K562 (cell line): ENCODE data around the gene TNFRSF18. TPM values are rescaled to one million over a fixed set of nuclear protein-coding genes. Genes with fewer than 3 reads are reported as not detected.

Source experiments
- FUS ChIP-seq: fragments of 200-400 bp; formaldehyde crosslinking; optimal IDR thresholded peaks from 2 replicates; pipeline ENCODE3; 2017; ENCODE audit warnings: low read depth, low read length
- HNRNPL ChIP-seq: fragments of 200-400 bp; formaldehyde crosslinking; IDR thresholded peaks from 2 replicates; pipeline ENCODE4 v1.6.1; 2017; ENCODE audit warnings: low read depth, mild to moderate bottlenecking, low read length
- MLLT1 ChIP-seq, 2 experiments: fragments of 450-650 bp; IDR thresholded peaks; 2 replicates each; pipeline ENCODE4 v1.6.1; 2016
- MYBL2 ChIP-seq, 2 experiments: fragments of 450-650 bp in 1 of 2; sonication (generic) in 1 of 2; formaldehyde crosslinking in 1 of 2; IDR thresholded peaks; 2 replicates each; pipeline versions ENCODE4 v1.6.1 to v1.8.1; 2017 to 2022; ENCODE audit warnings: borderline replicate concordance in 1 of 2, inconsistent platforms in 1 of 2, low read depth in 1 of 2, mild to moderate bottlenecking in 1 of 2, missing genetic modification reagents in 1 of 2, moderate library complexity in 1 of 2
- POLR3A ChIP-seq: IDR thresholded peaks from 2 replicates; pipeline ENCODE4 v1.6.1; 2011; ENCODE audit warnings: borderline replicate concordance, mild to moderate bottlenecking, moderate library complexity; ENCODE audit not compliant: insufficient read length, insufficient read depth; ENCODE audit errors: extremely low read depth
- RBM25 ChIP-seq: fragments of 200-400 bp; formaldehyde crosslinking; IDR thresholded peaks from 2 replicates; pipeline ENCODE4 v1.6.1; 2018; ENCODE audit warnings: low read length, low read depth, moderate library complexity; ENCODE audit not compliant: severe bottlenecking
- RNF2 ChIP-seq: sonication (generic); IDR thresholded peaks from 2 replicates; pipeline ENCODE4 v1.6.1; 2016
- SLC30A9 ChIP-seq: fragments of 250-450 bp; sonication (Bioruptor Pico); IDR thresholded peaks from 2 replicates; pipeline ENCODE4 v1.8.0; 2022; ENCODE audit warnings: mild to moderate bottlenecking, moderate library complexity
- SPI1 ChIP-seq: IDR thresholded peaks from 2 replicates; pipeline ENCODE4 v1.6.1; 2011; ENCODE audit warnings: low read depth, low read length, control low read depth, borderline replicate concordance
- TBP ChIP-seq: optimal IDR thresholded peaks from 2 replicates; pipeline ENCODE3; 2011; ENCODE audit warnings: low read depth, low read length, improper control_type of control experiment
- ZBTB1 ChIP-seq: sonication (generic); formaldehyde crosslinking; IDR thresholded peaks from 2 replicates; pipeline ENCODE4 v1.8.1; 2023; ENCODE audit warnings: missing genetic modification reagents, low read depth, mild to moderate bottlenecking, borderline replicate concordance
- ZBTB8A ChIP-seq: fragments of 450-650 bp; IDR thresholded peaks from 2 replicates; pipeline ENCODE4 v1.6.1; 2018; ENCODE audit warnings: mild to moderate bottlenecking, moderate library complexity; ENCODE audit not compliant: partially characterized antibody
- ZKSCAN3 ChIP-seq: fragments of 250-450 bp; sonication (Bioruptor Pico); IDR thresholded peaks from 2 replicates; pipeline ENCODE4 v1.4.0; 2020
- ZNF280A ChIP-seq: fragments of 450-650 bp; IDR thresholded peaks from 2 replicates; pipeline ENCODE4 v1.6.1; 2018; ENCODE audit warnings: mild to moderate bottlenecking, low read depth; ENCODE audit not compliant: partially characterized antibody
- ZNF644 ChIP-seq: fragments of 200-800 bp; sonication (Bioruptor generic); IDR thresholded peaks from 2 replicates; pipeline ENCODE4 v1.6.1; 2016; ENCODE audit warnings: low read depth, missing genetic modification characterization, missing compliant biosample characterization
- ZNF695 ChIP-seq: fragments of 450-650 bp; formaldehyde crosslinking; IDR thresholded peaks from 2 replicates; pipeline ENCODE4 v1.4.0; 2020; ENCODE audit warnings: mild to moderate bottlenecking, moderate library complexity
- polyA plus RNA-seq, 8 experiments: library from polyadenylated mRNA; depleted of rRNA in 4 of 8; stranded (reverse) in 5 of 8; unstranded in 3 of 8; fragments of >200 nt; fragmentation: Nextera tagmentation in 2 of 8; fragmentation: Illumina TruSeq in 1 of 8; extraction: Ambion mirVana in 2 of 8; extraction: Trizol in 1 of 8; gene quantifications; 2 replicates each; pipeline versions ENCODE4 v1.2.1 to v1.2.3, GENCODE V29; 2011 to 2014; ENCODE audit warnings: inconsistent platforms in 1 of 8, missing spikeins in 1 of 8
- total RNA-seq, 7 experiments: library from RNA; depleted of rRNA in 6 of 7; stranded (reverse); fragments of >200 nt in 6 of 7; fragmentation: Illumina TruSeq in 2 of 7; extraction: Trizol in 2 of 7; gene quantifications; 2 replicates each; pipeline versions ENCODE4 v1.2.1 to v1.2.3, GENCODE V29; 2011 to 2021; ENCODE audit warnings: low replicate concordance in 1 of 7
- TF ChIP-seq, protein P1 (sequence below): fragments of 450-650 bp; conservative IDR thresholded peaks from 2 replicates; pipeline ENCODE4 v1.6.1; 2016; ENCODE audit warnings: missing genetic modification characterization, low read depth, mild to moderate bottlenecking, control low read depth, missing compliant biosample characterization
- TF ChIP-seq, protein P2 (sequence below): fragments of 450-650 bp; IDR thresholded peaks from 2 replicates; pipeline ENCODE4 v1.6.1; 2017; ENCODE audit warnings: antibody characterized with exemption
- TF ChIP-seq, protein P3 (sequence below): fragments of 250-450 bp; sonication (Bioruptor Pico); IDR thresholded peaks from 2 replicates; pipeline ENCODE4 v1.9.0; 2021; ENCODE audit warnings: mild to moderate bottlenecking, inconsistent platforms

TNFRSF18 gene
- total and polyA plus RNA-seq, 9 of the 15 experiments (the other 6 are each of a cell fraction or from before 2014, with no cell fraction given): 0.24 to 0.27 TPM; not detected in 7

DNA sequence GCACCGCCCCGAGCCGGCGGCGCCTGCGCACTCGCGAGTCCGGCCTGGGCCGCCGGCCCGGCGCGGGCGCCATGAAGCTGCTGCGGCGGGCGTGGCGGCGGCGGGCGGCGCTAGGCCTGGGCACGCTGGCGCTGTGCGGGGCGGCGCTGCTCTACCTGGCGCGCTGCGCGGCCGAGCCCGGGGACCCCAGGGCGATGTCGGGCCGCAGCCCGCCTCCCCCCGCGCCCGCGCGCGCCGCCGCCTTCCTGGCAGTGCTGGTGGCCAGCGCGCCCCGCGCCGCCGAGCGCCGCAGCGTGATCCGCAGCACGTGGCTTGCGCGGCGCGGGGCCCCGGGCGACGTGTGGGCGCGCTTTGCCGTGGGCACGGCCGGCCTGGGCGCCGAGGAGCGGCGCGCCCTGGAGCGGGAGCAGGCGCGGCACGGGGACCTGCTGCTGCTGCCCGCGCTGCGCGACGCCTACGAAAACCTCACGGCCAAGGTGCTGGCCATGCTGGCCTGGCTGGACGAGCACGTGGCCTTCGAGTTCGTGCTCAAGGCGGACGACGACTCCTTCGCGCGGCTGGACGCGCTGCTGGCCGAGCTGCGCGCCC is 25.9 kb upstream of the TNFRSF18 start, which contains the start of gene B3GALT6 (continued):
- TF ChIP-seq, protein P1, sequence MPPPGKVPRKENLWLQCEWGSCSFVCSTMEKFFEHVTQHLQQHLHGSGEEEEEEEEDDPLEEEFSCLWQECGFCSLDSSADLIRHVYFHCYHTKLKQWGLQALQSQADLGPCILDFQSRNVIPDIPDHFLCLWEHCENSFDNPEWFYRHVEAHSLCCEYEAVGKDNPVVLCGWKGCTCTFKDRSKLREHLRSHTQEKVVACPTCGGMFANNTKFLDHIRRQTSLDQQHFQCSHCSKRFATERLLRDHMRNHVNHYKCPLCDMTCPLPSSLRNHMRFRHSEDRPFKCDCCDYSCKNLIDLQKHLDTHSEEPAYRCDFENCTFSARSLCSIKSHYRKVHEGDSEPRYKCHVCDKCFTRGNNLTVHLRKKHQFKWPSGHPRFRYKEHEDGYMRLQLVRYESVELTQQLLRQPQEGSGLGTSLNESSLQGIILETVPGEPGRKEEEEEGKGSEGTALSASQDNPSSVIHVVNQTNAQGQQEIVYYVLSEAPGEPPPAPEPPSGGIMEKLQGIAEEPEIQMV (tag): no peak
- TF ChIP-seq RNF2 (0 out of 2 replicates have a peak, but pooled peaks have one; percentile 39), POLR3A (no peak), ZNF644 (tag) (no peak), ZBTB8A (no peak), ZKSCAN3 (CRISPR knock-in tag) (no peak), HNRNPL (no peak), MLLT1 (IDR thresholded peaks at IDR 0.05) (no peak), TBP (no peak), ZBTB1 (peak; percentile 72; the same call in 1 of the 2 replicates), ZNF695 (CRISPR knock-in tag) (no peak), SLC30A9 (CRISPR knock-in tag) (no peak), FUS (no peak), SPI1 (no peak), MYBL2 (IDR thresholded peaks at IDR 0.05; ENCODE audit: low read depth) (no peak), MYBL2 (CRISPR knock-in tag; IDR thresholded peaks at IDR 0.05; ENCODE audit: borderline replicate concordance) (no peak), RBM25 (no peak), ZNF280A (no peak)
- TF ChIP-seq, protein P2, sequence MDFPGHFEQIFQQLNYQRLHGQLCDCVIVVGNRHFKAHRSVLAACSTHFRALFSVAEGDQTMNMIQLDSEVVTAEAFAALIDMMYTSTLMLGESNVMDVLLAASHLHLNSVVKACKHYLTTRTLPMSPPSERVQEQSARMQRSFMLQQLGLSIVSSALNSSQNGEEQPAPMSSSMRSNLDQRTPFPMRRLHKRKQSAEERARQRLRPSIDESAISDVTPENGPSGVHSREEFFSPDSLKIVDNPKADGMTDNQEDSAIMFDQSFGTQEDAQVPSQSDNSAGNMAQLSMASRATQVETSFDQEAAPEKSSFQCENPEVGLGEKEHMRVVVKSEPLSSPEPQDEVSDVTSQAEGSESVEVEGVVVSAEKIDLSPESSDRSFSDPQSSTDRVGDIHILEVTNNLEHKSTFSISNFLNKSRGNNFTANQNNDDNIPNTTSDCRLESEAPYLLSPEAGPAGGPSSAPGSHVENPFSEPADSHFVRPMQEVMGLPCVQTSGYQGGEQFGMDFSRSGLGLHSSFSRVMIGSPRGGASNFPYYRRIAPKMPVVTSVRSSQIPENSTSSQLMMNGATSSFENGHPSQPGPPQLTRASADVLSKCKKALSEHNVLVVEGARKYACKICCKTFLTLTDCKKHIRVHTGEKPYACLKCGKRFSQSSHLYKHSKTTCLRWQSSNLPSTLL: no peak
- TF ChIP-seq, protein P3, sequence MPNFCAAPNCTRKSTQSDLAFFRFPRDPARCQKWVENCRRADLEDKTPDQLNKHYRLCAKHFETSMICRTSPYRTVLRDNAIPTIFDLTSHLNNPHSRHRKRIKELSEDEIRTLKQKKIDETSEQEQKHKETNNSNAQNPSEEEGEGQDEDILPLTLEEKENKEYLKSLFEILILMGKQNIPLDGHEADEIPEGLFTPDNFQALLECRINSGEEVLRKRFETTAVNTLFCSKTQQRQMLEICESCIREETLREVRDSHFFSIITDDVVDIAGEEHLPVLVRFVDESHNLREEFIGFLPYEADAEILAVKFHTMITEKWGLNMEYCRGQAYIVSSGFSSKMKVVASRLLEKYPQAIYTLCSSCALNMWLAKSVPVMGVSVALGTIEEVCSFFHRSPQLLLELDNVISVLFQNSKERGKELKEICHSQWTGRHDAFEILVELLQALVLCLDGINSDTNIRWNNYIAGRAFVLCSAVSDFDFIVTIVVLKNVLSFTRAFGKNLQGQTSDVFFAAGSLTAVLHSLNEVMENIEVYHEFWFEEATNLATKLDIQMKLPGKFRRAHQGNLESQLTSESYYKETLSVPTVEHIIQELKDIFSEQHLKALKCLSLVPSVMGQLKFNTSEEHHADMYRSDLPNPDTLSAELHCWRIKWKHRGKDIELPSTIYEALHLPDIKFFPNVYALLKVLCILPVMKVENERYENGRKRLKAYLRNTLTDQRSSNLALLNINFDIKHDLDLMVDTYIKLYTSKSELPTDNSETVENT (CRISPR knock-in tag): no peak
